ENCODE data around the gene AUP1.

DNA sequence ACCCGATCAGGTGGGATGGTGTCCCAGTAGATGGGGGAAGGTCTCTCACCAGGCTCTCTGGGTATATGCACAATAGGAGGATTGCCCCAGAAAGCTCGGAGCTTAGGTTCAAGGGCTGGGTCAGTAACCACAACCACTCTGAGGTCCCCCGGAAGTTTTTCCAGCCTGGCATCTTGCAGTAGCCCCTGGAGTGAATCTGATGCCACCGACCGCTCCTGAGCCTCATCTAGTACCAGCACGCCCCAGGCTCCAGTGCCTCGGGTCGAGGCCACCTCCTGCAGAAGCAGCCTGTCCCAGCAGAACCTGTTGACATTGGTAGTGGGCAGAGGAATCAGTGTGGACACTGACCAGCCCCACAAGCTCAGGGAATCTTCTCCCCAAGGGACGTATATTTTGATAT, 5.5 kb downstream of the AUP1 start:
- no peak for TF ChIP-seq POLR2A (IDR thresholded peaks at IDR 0.05)
- TF ChIP-seq, protein P1, sequence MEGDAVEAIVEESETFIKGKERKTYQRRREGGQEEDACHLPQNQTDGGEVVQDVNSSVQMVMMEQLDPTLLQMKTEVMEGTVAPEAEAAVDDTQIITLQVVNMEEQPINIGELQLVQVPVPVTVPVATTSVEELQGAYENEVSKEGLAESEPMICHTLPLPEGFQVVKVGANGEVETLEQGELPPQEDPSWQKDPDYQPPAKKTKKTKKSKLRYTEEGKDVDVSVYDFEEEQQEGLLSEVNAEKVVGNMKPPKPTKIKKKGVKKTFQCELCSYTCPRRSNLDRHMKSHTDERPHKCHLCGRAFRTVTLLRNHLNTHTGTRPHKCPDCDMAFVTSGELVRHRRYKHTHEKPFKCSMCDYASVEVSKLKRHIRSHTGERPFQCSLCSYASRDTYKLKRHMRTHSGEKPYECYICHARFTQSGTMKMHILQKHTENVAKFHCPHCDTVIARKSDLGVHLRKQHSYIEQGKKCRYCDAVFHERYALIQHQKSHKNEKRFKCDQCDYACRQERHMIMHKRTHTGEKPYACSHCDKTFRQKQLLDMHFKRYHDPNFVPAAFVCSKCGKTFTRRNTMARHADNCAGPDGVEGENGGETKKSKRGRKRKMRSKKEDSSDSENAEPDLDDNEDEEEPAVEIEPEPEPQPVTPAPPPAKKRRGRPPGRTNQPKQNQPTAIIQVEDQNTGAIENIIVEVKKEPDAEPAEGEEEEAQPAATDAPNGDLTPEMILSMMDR (IDR thresholded peaks at IDR 0.05) = no peak

Data from breast epithelium (tissue), 3 donors.